ENCODE measurements around the gene SYCE1L. TPM values are rescaled to one million over a fixed set of nuclear protein-coding genes. Genes with fewer than 3 reads are reported as not detected.

The SYCE1L gene
- total RNA-seq, 1 donor from 2014 or later, result 0.66 TPM

- peaks cover 67% of the 10 kb centered on the region for H3K36me3 ChIP-seq
- H3K27ac ChIP-seq (replicated peaks), result no peak overlapping the region
- no peaks in the 10 kb centered on the region for H3K9me3 ChIP-seq (replicated peaks)
- H3K4me3 ChIP-seq, result no peak overlapping the region
- no peak for TF ChIP-seq CTCF (IDR thresholded peaks at IDR 0.05; ENCODE audit: borderline replicate concordance)
- no peaks in the 10 kb centered on the region for H3K27me3 ChIP-seq (ENCODE audit: low read depth)
- H3K4me1 ChIP-seq, result peaks cover 34% of the 10 kb centered on the region
- DNase-seq, result no peak
- intact Hi-C loops (cut with micrococcal nuclease), result no loop called here
Observed at GRCh38 chr16:77194295-77195231, 4.6 kb upstream of the SYCE1L start.

GRCh38 chr16:77195411-77195810 is 3.8 kb upstream of the SYCE1L start:
- Histone ChIP-seq H3K27ac (replicated peaks) (no peak overlapping the region), H3K4me3 (no peak overlapping the region), H3K4me1 (peaks cover 25% of the 10 kb centered on the region), H3K27me3 (ENCODE audit: low read depth) (no peaks in the 10 kb centered on the region), H3K9me3 (replicated peaks) (no peaks in the 10 kb centered on the region), H3K36me3 (peaks cover 71% of the 10 kb centered on the region)
- DNase-seq, result no peak
- TF ChIP-seq CTCF (IDR thresholded peaks at IDR 0.05; ENCODE audit: borderline replicate concordance), result no peak
- intact Hi-C loops (cut with micrococcal nuclease), result no loop called here

GRCh38 chr16:77197747-77198146 is 1.5 kb upstream of the SYCE1L start:
- Histone ChIP-seq H3K4me1 (peaks cover 6% of the 10 kb centered on the region), H3K27me3 (ENCODE audit: low read depth) (no peaks in the 10 kb centered on the region), H3K27ac (replicated peaks) (no peak overlapping the region), H3K4me3 (no peak overlapping the region), H3K36me3 (peaks cover 71% of the 10 kb centered on the region), H3K9me3 (replicated peaks) (no peaks in the 10 kb centered on the region)
- TF ChIP-seq CTCF (IDR thresholded peaks at IDR 0.05; ENCODE audit: borderline replicate concordance), result no peak
- no peak for DNase-seq
- intact Hi-C loops (cut with micrococcal nuclease), result no loop called here

- Histone ChIP-seq H3K27me3 (ENCODE audit: low read depth) (peaks cover 2% of the 10 kb centered on the region), H3K27ac (replicated peaks) (no peak overlapping the region), H3K36me3 (no peaks in the 10 kb centered on the region), H3K4me1 (no peaks in the 10 kb centered on the region), H3K9me3 (replicated peaks) (no peaks in the 10 kb centered on the region), H3K4me3 (no peak overlapping the region)
- intact Hi-C loops (cut with micrococcal nuclease), result no loop called here
- no peak for TF ChIP-seq CTCF (IDR thresholded peaks at IDR 0.05; ENCODE audit: borderline replicate concordance)
- no peak for DNase-seq
Observed at GRCh38 chr16:77206533-77206932, 7.3 kb downstream of the SYCE1L start.

GRCh38 chr16:77207030-77207429 is 7.8 kb downstream of the SYCE1L start:
- TF ChIP-seq CTCF (IDR thresholded peaks at IDR 0.05; ENCODE audit: borderline replicate concordance), result no peak
- peaks cover 3% of the 10 kb centered on the region for H3K4me1 ChIP-seq
- no peaks in the 10 kb centered on the region for H3K9me3 ChIP-seq (replicated peaks)
- H3K27me3 ChIP-seq (ENCODE audit: low read depth), result peaks cover 7% of the 10 kb centered on the region
- H3K4me3 ChIP-seq, result no peak overlapping the region
- no peak for DNase-seq
- H3K36me3 ChIP-seq, result no peaks in the 10 kb centered on the region
- intact Hi-C loops (cut with micrococcal nuclease), result no loop called here
- no peak overlapping the region for H3K27ac ChIP-seq (replicated peaks)

Measured in left ventricle myocardium inferior (tissue), 1 donor.